Upper lobe of left lung (tissue), 6 donors: Measurements from ENCODE around the gene PPP3CA. TPM values are rescaled to one million over a fixed set of nuclear protein-coding genes. Genes with fewer than 3 reads are reported as not detected.
"Not testable (repeated sequence)": the region's sequence is repeated elsewhere in the genome, so short reads cannot be mapped to it uniquely, and the experiment has no call there.

Experiments used
- ATAC-seq, 2 donors: fragments of 200-7000 bp; cut with Tn5 transposase; one replicate each; pipeline ENCODE4 v1.9.1; 2022; ENCODE audit warnings: mild to moderate bottlenecking in 2 of 2, moderate library complexity in 2 of 2; ENCODE audit not compliant: low FRiP score in 2 of 2
- DNase-seq, 2 donors: peaks; one replicate each; pipeline ENCODE4 v3.0.0-alpha.2; 2019 to 2020
- H3K27ac ChIP-seq, 4 donors: fragments of 200-600 bp; sonication (generic); one replicate each; pipeline ENCODE4 v1.5.1; 2016 to 2019
- H3K27me3 ChIP-seq, 4 donors: fragments of 200-600 bp; sonication (generic); one replicate each; pipeline ENCODE4 v1.5.1; 2017 to 2019
- H3K36me3 ChIP-seq, 4 donors: fragments of 200-600 bp; sonication (generic); one replicate each; pipeline ENCODE4 v1.5.1; 2016 to 2019
- H3K4me1 ChIP-seq, 4 donors: fragments of 200-600 bp; sonication (generic); one replicate each; pipeline ENCODE4 v1.5.1; 2018 to 2019
- H3K4me3 ChIP-seq, 4 donors: fragments of 200-600 bp; sonication (generic); one replicate each; pipeline ENCODE4 v1.5.1; 2017 to 2019; ENCODE audit warnings: mild to moderate bottlenecking in 2 of 4, moderate library complexity in 1 of 4
- H3K9me3 ChIP-seq, 4 donors: fragments of 200-600 bp; sonication (generic); one replicate each; pipeline ENCODE4 v1.5.1; 2018 to 2019
- EP300 ChIP-seq, 4 donors: sonication (generic); formaldehyde crosslinking; IDR thresholded peaks; one replicate each; pipeline ENCODE4 v1.5.1; 2017; ENCODE audit warnings: antibody characterized with exemption in 4 of 4, control low read depth in 2 of 4
- POLR2A ChIP-seq, 4 donors: fragments of 450-650 bp; IDR thresholded peaks; one replicate each; pipeline ENCODE4 v1.5.1; 2016 to 2017; ENCODE audit warnings: antibody characterized with exemption in 4 of 4, mild to moderate bottlenecking in 2 of 4
- POLR2AphosphoS5 ChIP-seq, 2 donors: sonication (generic); formaldehyde crosslinking; IDR thresholded peaks; one replicate each; pipeline ENCODE4 v1.5.1; 2017; ENCODE audit warnings: antibody characterized with exemption in 2 of 2
- WGBS, 2 donors: methylation state at CpG; one replicate each; pipeline ENCODE4 v1.1.5; 2017 to 2018; 5-methylcytosine and 5-hydroxymethylcytosine counted together
- total RNA-seq, 6 donors: library from RNA; depleted of rRNA in 4 of 6; stranded (reverse); fragments of >200 nt in 4 of 6; gene quantifications; one replicate each; pipeline versions ENCODE4 v1.1.0 to v1.2.1, GENCODE V29; 2016 to 2021
- TF ChIP-seq, protein P1 (sequence below), 6 experiments: fragments of 450-650 bp in 4 of 6; fragments of 200-600 bp in 2 of 6; sonication (generic) in 2 of 6; IDR thresholded peaks; one replicate each; pipeline ENCODE4 v1.5.1; 2016 to 2019; ENCODE audit warnings: antibody characterized with exemption in 6 of 6
- donor health status: DM: no; HTN: no; CAD: no; lungs with moderate emphysema.
- donor health status: DM: no; HTN: yes; CAD: no; lungs with severe emphysema.

Gene PPP3CA
- total RNA-seq, 6 donors from 2014 or later = 28.3 to 62.0 (median 50.0) TPM

- DNase-seq = no peak
- no peaks in the 10 kb centered on the region for H3K36me3 ChIP-seq
- WGBS, 2 donors = 94 to 97% methylated on average over 3 of the region's 3 CpGs
- H3K27ac ChIP-seq = no peak overlapping the region
- no peak for ATAC-seq
- no peak overlapping the region for H3K4me3 ChIP-seq
- no peaks in the 10 kb centered on the region for H3K9me3 ChIP-seq
- TF ChIP-seq EP300 (IDR thresholded peaks at IDR 0.05) = no peak
- TF ChIP-seq POLR2A (IDR thresholded peaks at IDR 0.05) = no peak
- TF ChIP-seq, protein P1, sequence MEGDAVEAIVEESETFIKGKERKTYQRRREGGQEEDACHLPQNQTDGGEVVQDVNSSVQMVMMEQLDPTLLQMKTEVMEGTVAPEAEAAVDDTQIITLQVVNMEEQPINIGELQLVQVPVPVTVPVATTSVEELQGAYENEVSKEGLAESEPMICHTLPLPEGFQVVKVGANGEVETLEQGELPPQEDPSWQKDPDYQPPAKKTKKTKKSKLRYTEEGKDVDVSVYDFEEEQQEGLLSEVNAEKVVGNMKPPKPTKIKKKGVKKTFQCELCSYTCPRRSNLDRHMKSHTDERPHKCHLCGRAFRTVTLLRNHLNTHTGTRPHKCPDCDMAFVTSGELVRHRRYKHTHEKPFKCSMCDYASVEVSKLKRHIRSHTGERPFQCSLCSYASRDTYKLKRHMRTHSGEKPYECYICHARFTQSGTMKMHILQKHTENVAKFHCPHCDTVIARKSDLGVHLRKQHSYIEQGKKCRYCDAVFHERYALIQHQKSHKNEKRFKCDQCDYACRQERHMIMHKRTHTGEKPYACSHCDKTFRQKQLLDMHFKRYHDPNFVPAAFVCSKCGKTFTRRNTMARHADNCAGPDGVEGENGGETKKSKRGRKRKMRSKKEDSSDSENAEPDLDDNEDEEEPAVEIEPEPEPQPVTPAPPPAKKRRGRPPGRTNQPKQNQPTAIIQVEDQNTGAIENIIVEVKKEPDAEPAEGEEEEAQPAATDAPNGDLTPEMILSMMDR (IDR thresholded peaks at IDR 0.05) = no peak
- no peak for TF ChIP-seq POLR2AphosphoS5 (IDR thresholded peaks at IDR 0.05)
- no peaks in the 10 kb centered on the region for H3K4me1 ChIP-seq
- H3K27me3 ChIP-seq = no peaks in the 10 kb centered on the region
Measured at GRCh38 chr4:101008503-101008902, 338.8 kb downstream of the PPP3CA start.

- H3K9me3 ChIP-seq = no peaks in the 10 kb centered on the region
- H3K4me1 ChIP-seq = no peaks in the 10 kb centered on the region
- H3K4me3 ChIP-seq = no peak overlapping the region
- H3K27ac ChIP-seq = no peak overlapping the region
- whole genome bisulfite sequencing, 2 donors = 92 to 94% methylated on average over 2 of the region's 2 CpGs
- no peaks in the 10 kb centered on the region for H3K36me3 ChIP-seq
- no peaks in the 10 kb centered on the region for H3K27me3 ChIP-seq
- no peak for TF ChIP-seq POLR2A (IDR thresholded peaks at IDR 0.05)
- TF ChIP-seq, protein P1 (IDR thresholded peaks at IDR 0.05) = no peak
- no peak for TF ChIP-seq EP300 (IDR thresholded peaks at IDR 0.05)
- no peak for TF ChIP-seq POLR2AphosphoS5 (IDR thresholded peaks at IDR 0.05)
- no peak for ATAC-seq
- no peak for DNase-seq
Measured at GRCh38 chr4:101005659-101006058, 341.7 kb downstream of the PPP3CA start.

DNA sequence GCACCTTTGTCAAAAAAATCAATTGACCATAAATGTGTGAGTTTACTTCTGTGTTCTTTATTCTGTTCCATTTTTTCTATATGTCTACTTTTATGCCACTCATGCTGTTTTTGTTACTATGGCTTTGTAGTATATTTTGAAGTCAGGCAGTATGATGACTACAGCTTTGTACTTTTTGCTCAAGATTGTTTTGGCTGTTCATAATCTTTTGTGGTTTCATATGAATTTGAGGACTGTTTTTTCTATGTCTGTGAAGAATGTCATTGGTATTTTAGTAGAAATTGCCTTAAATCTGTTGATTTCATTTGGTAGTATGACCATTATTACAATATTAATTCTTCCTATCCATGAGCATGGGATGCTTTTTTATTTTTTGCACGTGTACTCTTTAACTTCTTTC lies 346.8 kb downstream of the PPP3CA start:
- H3K9me3 ChIP-seq = no peaks in the 10 kb centered on the region
- H3K27ac ChIP-seq = no peak overlapping the region
- DNase-seq = no peak
- no peaks in the 10 kb centered on the region for H3K36me3 ChIP-seq
- H3K4me1 ChIP-seq = no peaks in the 10 kb centered on the region
- TF ChIP-seq EP300 (IDR thresholded peaks at IDR 0.05) (no peak), POLR2A (IDR thresholded peaks at IDR 0.05) (no peak), POLR2AphosphoS5 (IDR thresholded peaks at IDR 0.05) (no peak)
- TF ChIP-seq, protein P1 (IDR thresholded peaks at IDR 0.05) = no peak
- ATAC-seq = no peak
- 84 to 93% methylated on average over 1 of the region's 1 CpG for WGBS, 2 donors
- no peaks in the 10 kb centered on the region for H3K27me3 ChIP-seq
- no peak overlapping the region for H3K4me3 ChIP-seq

DNA sequence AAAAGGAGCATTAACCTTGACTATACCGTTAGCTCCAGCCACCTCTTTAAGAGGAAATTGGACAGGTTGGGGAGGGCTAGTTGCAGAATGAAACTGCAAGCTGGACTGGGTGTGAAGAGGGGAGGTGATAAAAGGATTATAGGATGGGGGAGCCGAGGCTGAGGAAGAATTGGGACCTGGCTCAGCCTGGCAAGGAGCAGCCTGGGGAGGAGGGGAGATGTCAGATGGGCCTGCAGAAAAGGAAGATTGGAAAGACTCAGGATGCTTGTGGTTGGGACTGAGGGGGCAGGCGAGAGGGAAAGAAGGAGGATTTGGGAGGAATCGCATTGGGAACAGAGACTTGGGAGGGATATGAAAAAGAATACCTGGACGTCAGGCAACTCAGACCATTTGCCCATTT lies 351.7 kb downstream of the PPP3CA start:
- ATAC-seq (no peak), DNase-seq (no peak)
- Histone ChIP-seq H3K4me1 (no peaks in the 10 kb centered on the region), H3K9me3 (no peaks in the 10 kb centered on the region), H3K36me3 (no peaks in the 10 kb centered on the region), H3K4me3 (no peak overlapping the region), H3K27ac (no peak overlapping the region), H3K27me3 (no peaks in the 10 kb centered on the region)
- 84 to 86% methylated on average over 5 of the region's 5 CpGs for WGBS, 2 donors
- no peak for TF ChIP-seq POLR2A (IDR thresholded peaks at IDR 0.05)
- TF ChIP-seq EP300 (IDR thresholded peaks at IDR 0.05) = no peak
- TF ChIP-seq, protein P1 (IDR thresholded peaks at IDR 0.05) = no peak
- TF ChIP-seq POLR2AphosphoS5 (IDR thresholded peaks at IDR 0.05) = no peak

- H3K9me3 ChIP-seq, H3K4me1 ChIP-seq, H3K4me3 ChIP-seq, DNase-seq, H3K27me3 ChIP-seq, ATAC-seq, H3K27ac ChIP-seq, H3K36me3 ChIP-seq: not testable (repeated sequence)
- 94 to 99% methylated on average over 10 of the region's 10 CpGs for WGBS, 2 donors
Measured at GRCh38 chr4:100995002-100995401, 352.3 kb downstream of the PPP3CA start.

GRCh38 chr4:100991332-100992069 lies 355.8 kb downstream of the PPP3CA start:
- not testable (repeated sequence) for H3K27me3 ChIP-seq, H3K36me3 ChIP-seq, H3K4me3 ChIP-seq, H3K9me3 ChIP-seq, DNase-seq, ATAC-seq, H3K27ac ChIP-seq, H3K4me1 ChIP-seq
- WGBS, 2 donors = 92 to 94% methylated on average over 6 of the region's 6 CpGs
